Smooth muscle cell (in vitro differentiated cells): ENCODE results near the gene OR51V1. TPM values are rescaled to one million over a fixed set of nuclear protein-coding genes. Genes with fewer than 3 reads are reported as not detected.
"Not testable (repeated sequence)": the region's sequence is repeated elsewhere in the genome, so short reads cannot be mapped to it uniquely, and the experiment has no call there.

ENCODE experiments used
- DNase-seq: peaks from one replicate; lab custom pipeline; 2025; ENCODE audit not compliant: unreplicated experiment; lab: John Stamatoyannopoulos, UW
- H2AFZ ChIP-seq: fragments of 200-600 bp; sonication (generic); 2 replicates; pipeline ENCODE4 v1.6.0; 2016; ENCODE audit warnings: antibody characterized with exemption, low read depth, mild to moderate bottlenecking
- H3F3A ChIP-seq: fragments of 200-600 bp; sonication (generic); 2 replicates; pipeline ENCODE4 v1.6.0; 2017; ENCODE audit warnings: antibody characterized with exemption, low read depth
- H3K27ac ChIP-seq: fragments of 200-600 bp; sonication (generic); 2 replicates; pipeline ENCODE4 v1.5.1; 2016; ENCODE audit warnings: low read depth, mild to moderate bottlenecking
- H3K27me3 ChIP-seq: fragments of 200-600 bp; sonication (generic); 2 replicates; pipeline ENCODE4 v1.6.1; 2016; ENCODE audit warnings: low read depth, mild to moderate bottlenecking
- H3K36me3 ChIP-seq: fragments of 200-600 bp; sonication (generic); 2 replicates; pipeline ENCODE4 v1.5.1; 2016; ENCODE audit warnings: low read depth
- H3K4me1 ChIP-seq: fragments of 200-600 bp; sonication (generic); 2 replicates; pipeline ENCODE4 v1.5.1; 2016; ENCODE audit warnings: low read depth
- H3K4me2 ChIP-seq: fragments of 200-600 bp; sonication (generic); 2 replicates; pipeline ENCODE4 v1.6.0; 2016; ENCODE audit warnings: mild to moderate bottlenecking
- H3K4me3 ChIP-seq: fragments of 200-600 bp; sonication (generic); 2 replicates; pipeline ENCODE4 v1.5.1; 2016; ENCODE audit warnings: mild to moderate bottlenecking
- H3K79me2 ChIP-seq: fragments of 200-600 bp; sonication (generic); 2 replicates; pipeline ENCODE4 v1.6.0; 2016; ENCODE audit warnings: low read depth, mild to moderate bottlenecking
- H3K9ac ChIP-seq: fragments of 200-600 bp; sonication (generic); 2 replicates; pipeline ENCODE4 v1.6.0; 2016; ENCODE audit warnings: low read depth
- H3K9me3 ChIP-seq: fragments of 200-600 bp; sonication (generic); replicated peaks from 2 replicates; pipeline ENCODE4 v1.5.1; 2016; ENCODE audit warnings: low read depth
- H4K20me1 ChIP-seq: fragments of 200-600 bp; sonication (generic); 2 replicates; pipeline ENCODE4 v1.6.0; 2016; ENCODE audit warnings: low read depth
- CTCF ChIP-seq: fragments of 200-600 bp; sonication (generic); IDR thresholded peaks from 2 replicates; pipeline ENCODE4 v1.5.1; 2017; ENCODE audit warnings: borderline replicate concordance, mild to moderate bottlenecking, antibody characterized with exemption; ENCODE audit not compliant: insufficient read depth, poor library complexity, severe bottlenecking
- WGBS: methylation state at CpG from one replicate; pipeline ENCODE4 v1.1.7; 2016; ENCODE audit warnings: low lambda C conversion rate; 5-methylcytosine and 5-hydroxymethylcytosine counted together
- polyA plus RNA-seq: library from polyadenylated mRNA; unstranded; fragments of >200 nt; fragmentation: Nextera tagmentation; extraction: Ambion mirVana; gene quantifications from 2 replicates; pipeline ENCODE4 v1.2.1, GENCODE V29; 2016
- total RNA-seq: library from RNA; depleted of rRNA; stranded (reverse); fragments of >200 nt; gene quantifications from 2 replicates; pipeline ENCODE4 v1.2.3, GENCODE V29; 2014

Gene OR51V1
- total RNA-seq (not detected in 2 replicates), polyA plus RNA-seq (not detected in 2 replicates)

- Histone ChIP-seq H3K4me2 (no peak within 1 kb of the TSS), H3K9ac (no peak within 1 kb of the TSS), H2AFZ (no peak within 1 kb of the TSS), H3K4me3 (no peak within 1 kb of the TSS), H3K27ac (no peak within 1 kb of the TSS), H3K36me3 (no peaks in the 10 kb centered on the region), H4K20me1 (no peaks in the 10 kb centered on the region), H3K27me3 (no peaks in the 10 kb centered on the region), H3K9me3 (no peaks in the 10 kb centered on the region), H3F3A (no peaks in the 10 kb centered on the region), H3K79me2 (no peaks in the 10 kb centered on the region), H3K4me1 (no peaks in the 10 kb centered on the region)
- no peak for DNase-seq
- WGBS: 76% methylated on average over 1 of the region's 1 CpG
- no peak for TF ChIP-seq CTCF
These were observed at the start of gene OR51V1 for GRCh38 chr11:5200582-5200981. Gene OR51V1 (minus strand): TSS chr11:5200682. CDS start chr11:5200682, 0 bp downstream.

- H3K79me2 ChIP-seq, DNase-seq: not testable (repeated sequence)
- 93% methylated on average over 3 of the region's 9 CpGs for WGBS
These were observed 49.4 kb upstream of the OR51V1 start, which contains the start of gene HBG1 for GRCh38 chr11:5249807-5250396. Gene HBG1 (minus strand): TSS chr11:5249857. CDS start chr11:5249804, 53 bp downstream.

GRCh38 chr11:5248498-5248897 is 48.0 kb upstream of the OR51V1 start:
- H3K9ac ChIP-seq, H3F3A ChIP-seq, H3K27me3 ChIP-seq, DNase-seq, H3K36me3 ChIP-seq, H3K4me2 ChIP-seq, H3K79me2 ChIP-seq, H3K4me3 ChIP-seq, H4K20me1 ChIP-seq, H3K27ac ChIP-seq, H2AFZ ChIP-seq, H3K9me3 ChIP-seq, H3K4me1 ChIP-seq: not testable (repeated sequence)
- WGBS: 73% methylated on average over 7 of the region's 7 CpGs

More at GRCh38 chr11:5249807-5250396, 49.4 kb upstream of the OR51V1 start, which contains the start of gene HBG1:
- H3K9ac ChIP-seq, H3K27ac ChIP-seq, H3K36me3 ChIP-seq, H3K9me3 ChIP-seq, H3K27me3 ChIP-seq, H3K4me2 ChIP-seq, H3F3A ChIP-seq, H3K4me3 ChIP-seq, H2AFZ ChIP-seq, H3K4me1 ChIP-seq, H4K20me1 ChIP-seq: not testable (repeated sequence)

- H3K36me3 ChIP-seq: no peaks in the 10 kb centered on the region
These were observed 47.1 kb upstream of the OR51V1 start for GRCh38 chr11:5247472-5248192.

More at GRCh38 chr11:5247472-5248192, 47.1 kb upstream of the OR51V1 start:
- no peaks in the 10 kb centered on the region for H3K9me3 ChIP-seq
- no peak overlapping the region for H2AFZ ChIP-seq
- no peak overlapping the region for H3K27ac ChIP-seq
- H3K4me1 ChIP-seq: no peaks in the 10 kb centered on the region
- DNase-seq: no peak
- H3K79me2 ChIP-seq: no peaks in the 10 kb centered on the region
- no peaks in the 10 kb centered on the region for H3K27me3 ChIP-seq
- no peak for TF ChIP-seq CTCF
- no peaks in the 10 kb centered on the region for H3F3A ChIP-seq
- no peaks in the 10 kb centered on the region for H4K20me1 ChIP-seq
- no peak overlapping the region for H3K4me2 ChIP-seq
- no peak overlapping the region for H3K4me3 ChIP-seq
- WGBS: 96% methylated on average over 3 of the region's 3 CpGs
- no peak overlapping the region for H3K9ac ChIP-seq
